GM18858 (cell line): ENCODE measurements around the gene MKRN2.
"Not testable (repeated sequence)": the region's sequence is repeated elsewhere in the genome, so short reads cannot be mapped to it uniquely, and the experiment has no call there.

Source experiments
- ATAC-seq: cut with Tn5 transposase; IDR thresholded peaks from one replicate; pipeline ENCODE4 v1.9.1; 2021; ENCODE audit not compliant: unreplicated experiment

Gene MKRN2, protein sequence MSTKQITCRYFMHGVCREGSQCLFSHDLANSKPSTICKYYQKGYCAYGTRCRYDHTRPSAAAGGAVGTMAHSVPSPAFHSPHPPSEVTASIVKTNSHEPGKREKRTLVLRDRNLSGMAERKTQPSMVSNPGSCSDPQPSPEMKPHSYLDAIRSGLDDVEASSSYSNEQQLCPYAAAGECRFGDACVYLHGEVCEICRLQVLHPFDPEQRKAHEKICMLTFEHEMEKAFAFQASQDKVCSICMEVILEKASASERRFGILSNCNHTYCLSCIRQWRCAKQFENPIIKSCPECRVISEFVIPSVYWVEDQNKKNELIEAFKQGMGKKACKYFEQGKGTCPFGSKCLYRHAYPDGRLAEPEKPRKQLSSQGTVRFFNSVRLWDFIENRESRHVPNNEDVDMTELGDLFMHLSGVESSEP

DNA sequence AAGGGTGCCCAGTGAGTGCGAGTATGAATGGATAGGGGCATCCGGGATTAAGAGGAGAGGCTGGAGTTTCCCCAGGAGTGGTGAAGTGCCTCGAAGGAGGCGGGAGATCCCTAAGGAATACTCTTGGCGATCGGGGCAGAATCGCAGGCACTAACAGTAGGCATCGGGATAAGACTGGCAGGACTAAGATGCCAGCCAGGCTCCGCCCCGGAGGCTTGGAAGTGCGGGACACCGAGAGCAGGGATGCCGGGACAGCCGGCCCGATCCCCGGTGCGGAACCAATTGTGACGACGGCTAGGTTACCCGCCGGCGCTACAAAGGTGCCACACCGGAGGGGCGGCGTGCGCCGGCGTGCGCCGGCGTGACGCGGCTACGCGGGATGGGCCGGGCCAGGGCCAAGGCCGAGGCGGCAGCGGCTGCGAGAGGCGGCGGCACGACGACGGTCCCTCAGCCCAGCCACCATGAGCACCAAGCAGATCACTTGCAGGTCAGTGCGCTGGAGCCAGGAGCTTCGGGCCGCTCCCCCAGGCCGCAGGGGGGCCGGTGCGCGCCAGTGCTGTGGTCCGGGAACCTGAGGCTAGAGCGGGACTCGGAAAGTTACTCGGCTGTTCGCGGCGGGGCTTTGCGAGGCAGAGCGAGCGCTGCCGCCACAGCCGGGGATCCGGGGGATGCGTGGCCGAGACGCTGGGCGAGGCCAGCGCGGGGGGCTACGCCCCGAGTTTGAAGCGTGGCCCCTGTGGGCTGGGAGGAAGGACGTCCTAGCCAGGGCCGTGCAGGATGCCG is at the start of gene MKRN2:
Gene MKRN2 (plus strand): TSS at position 398 of the 783 bp plus-strand sequence. CDS start 64 bp downstream, at position 462.
- ATAC-seq: peak; percentile 52

DNA sequence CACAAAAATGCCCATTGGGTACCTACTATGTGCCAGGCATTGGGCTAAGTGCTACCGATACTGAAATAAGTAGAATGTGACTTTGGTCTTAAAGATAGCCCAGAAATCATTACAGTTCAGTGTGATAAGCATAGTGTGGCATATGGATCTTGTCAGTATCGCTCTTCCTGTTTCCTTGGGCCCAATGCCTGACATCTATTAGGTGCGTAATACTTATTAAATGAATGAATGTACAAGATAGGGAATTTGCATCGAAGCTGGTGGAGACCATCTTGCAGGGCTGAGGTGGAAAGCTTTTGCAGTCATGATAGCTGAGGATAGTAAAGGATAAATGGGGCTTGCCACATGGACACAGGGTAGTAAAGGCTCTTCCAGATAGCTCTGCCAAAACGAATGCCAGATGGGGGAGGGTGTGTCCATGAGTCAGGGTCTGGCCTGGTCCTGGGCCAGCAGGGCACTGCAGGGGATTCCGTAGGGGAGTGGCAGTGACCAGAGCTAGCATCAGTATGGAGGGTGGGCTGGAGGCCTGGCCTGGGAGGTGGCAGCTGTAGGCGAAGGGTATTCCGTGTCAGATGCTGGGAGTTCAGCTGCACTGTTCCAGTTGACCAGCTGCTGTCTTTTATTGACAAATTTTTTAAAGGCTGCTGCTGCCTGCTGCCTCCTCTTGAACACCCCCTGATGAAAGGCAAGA is 49.2 kb upstream of the MKRN2 start:
- ATAC-seq: no peak

DNA sequence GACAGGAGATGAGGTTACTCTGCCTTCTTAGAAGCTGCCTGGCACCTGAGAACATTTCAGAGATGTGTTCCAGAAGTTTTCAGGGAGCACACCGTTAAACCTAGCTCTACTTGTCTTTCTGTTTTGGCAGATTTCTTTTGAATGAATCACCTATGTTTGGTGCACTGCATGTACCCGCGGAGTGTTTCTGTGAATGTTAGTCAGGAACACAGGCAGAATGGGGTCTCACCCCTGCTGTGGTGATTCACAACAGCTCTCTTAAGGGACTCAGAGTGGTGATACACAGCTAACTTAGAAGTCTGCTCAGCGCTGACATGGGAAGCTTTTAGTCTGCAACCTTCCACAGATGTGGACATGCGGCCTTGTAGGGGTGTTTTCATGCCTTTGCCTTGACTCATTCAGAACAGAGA is 48.6 kb upstream of the MKRN2 start:
- ATAC-seq: no peak

GRCh38 chr3:12509466-12509865 is 47.4 kb upstream of the MKRN2 start:
- no peak for ATAC-seq

GRCh38 chr3:12512534-12513118 is 44.3 kb upstream of the MKRN2 start:
- no peak for ATAC-seq

GRCh38 chr3:12513694-12514446 is 43.0 kb upstream of the MKRN2 start:
- no peak for ATAC-seq

DNA sequence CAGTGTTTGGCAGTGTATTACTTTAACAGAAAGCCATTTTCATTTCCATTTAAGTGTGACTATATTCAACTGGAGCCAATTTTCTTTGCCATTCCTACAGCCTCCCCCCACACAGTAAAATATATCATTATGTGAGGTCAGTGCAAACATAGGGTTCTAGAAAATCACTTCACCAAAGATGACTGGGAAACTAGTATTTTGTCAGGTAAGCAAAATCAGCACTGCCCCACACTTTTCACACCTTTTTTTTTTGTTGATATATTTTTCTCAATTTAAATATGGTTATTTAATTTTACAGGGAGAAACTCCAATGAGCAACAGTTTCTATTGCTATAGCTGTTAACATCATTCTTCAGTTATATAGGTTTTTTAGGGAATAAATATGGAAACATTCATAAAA is 41.3 kb upstream of the MKRN2 start:
- ATAC-seq: no peak

GRCh38 chr3:12516873-12517272 is 40.0 kb upstream of the MKRN2 start:
- no peak for ATAC-seq

GRCh38 chr3:12518261-12519028 is 38.4 kb upstream of the MKRN2 start:
- no peak for ATAC-seq

DNA sequence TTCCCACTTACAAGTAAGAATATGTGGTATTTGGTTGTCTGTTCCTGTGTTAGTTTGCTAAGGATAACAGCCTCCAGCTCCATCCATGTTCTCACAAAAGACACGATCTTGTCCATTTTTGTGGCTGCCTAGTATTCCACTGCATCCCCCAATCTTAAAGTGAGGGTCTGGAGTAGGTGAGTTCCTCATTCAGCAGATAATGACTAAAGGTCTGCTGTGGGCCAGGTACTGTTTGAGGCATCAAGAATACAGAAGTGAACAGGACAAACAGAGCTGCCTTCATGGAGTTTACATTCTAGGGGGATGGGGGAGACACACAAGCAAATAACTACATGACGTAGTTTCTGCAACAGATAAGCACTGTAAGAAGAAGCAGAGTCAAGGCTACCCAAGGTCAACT is 35.9 kb upstream of the MKRN2 start:
- no peak for ATAC-seq

GRCh38 chr3:12522721-12523120 is 34.2 kb upstream of the MKRN2 start:
- no peak for ATAC-seq

DNA sequence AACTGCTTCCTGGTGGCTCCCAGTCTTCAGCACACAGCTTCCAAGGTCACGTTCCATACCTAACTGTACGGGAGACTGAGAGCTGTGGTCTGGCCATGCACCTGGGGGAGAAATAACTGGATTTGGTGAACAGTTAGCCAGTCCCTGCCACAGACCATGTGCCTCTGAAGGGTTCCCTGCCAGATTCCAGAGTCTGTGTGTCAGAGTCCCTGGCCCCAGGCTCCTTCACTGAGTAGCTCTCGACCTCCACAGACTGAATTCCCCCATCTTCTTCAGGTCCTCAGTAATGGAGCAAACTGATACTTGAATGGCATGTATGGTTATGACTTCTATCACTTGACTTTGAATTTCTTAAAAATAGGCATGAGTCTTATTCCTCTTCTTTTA is 29.1 kb upstream of the MKRN2 start:
- no peak for ATAC-seq

- ATAC-seq: no peak
Measured at GRCh38 chr3:12532182-12532581, 24.7 kb upstream of the MKRN2 start.

DNA sequence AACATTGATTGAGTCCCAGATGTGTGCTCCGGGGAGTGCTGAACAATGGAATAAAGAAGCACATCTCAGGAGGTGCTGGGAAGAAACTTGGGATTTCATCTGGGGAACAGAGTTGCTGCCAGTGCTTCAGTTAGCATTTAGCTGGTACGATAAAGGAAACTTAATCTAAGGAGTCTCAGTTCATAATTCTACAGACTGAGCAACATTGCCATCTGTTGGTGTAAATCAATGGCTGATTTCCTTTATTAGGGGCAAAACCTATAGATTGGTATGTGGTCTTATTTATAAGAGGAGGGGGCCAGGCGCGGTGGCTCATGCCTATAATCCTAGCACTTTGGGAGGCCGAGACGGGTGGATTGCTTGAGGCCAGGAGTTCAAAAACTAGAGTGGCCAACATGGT is 20.5 kb upstream of the MKRN2 start:
- no peak for ATAC-seq

- ATAC-seq: no peak
Measured at GRCh38 chr3:12541625-12542024, 15.3 kb upstream of the MKRN2 start.

- ATAC-seq: not testable (repeated sequence)
Measured at GRCh38 chr3:12543497-12543896, 13.4 kb upstream of the MKRN2 start.

- no peak for ATAC-seq
Measured at GRCh38 chr3:12544652-12545472, 12.0 kb upstream of the MKRN2 start.

- ATAC-seq: no peak
Measured at GRCh38 chr3:12545473-12545791, 11.5 kb upstream of the MKRN2 start, which contains the start of gene MKRN2OS. Gene MKRN2OS (minus strand): TSS chr3:12545499. CDS start chr3:12545464, 35 bp downstream.
